HCEC 1CT (cell line): ENCODE results near the gene TMPRSS4.

Experiments
- DNase-seq: peaks from one replicate; pipeline ENCODE4 v3.0.0-alpha.2; 2017

TMPRSS4 gene, protein sequence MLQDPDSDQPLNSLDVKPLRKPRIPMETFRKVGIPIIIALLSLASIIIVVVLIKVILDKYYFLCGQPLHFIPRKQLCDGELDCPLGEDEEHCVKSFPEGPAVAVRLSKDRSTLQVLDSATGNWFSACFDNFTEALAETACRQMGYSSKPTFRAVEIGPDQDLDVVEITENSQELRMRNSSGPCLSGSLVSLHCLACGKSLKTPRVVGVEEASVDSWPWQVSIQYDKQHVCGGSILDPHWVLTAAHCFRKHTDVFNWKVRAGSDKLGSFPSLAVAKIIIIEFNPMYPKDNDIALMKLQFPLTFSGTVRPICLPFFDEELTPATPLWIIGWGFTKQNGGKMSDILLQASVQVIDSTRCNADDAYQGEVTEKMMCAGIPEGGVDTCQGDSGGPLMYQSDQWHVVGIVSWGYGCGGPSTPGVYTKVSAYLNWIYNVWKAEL

DNA sequence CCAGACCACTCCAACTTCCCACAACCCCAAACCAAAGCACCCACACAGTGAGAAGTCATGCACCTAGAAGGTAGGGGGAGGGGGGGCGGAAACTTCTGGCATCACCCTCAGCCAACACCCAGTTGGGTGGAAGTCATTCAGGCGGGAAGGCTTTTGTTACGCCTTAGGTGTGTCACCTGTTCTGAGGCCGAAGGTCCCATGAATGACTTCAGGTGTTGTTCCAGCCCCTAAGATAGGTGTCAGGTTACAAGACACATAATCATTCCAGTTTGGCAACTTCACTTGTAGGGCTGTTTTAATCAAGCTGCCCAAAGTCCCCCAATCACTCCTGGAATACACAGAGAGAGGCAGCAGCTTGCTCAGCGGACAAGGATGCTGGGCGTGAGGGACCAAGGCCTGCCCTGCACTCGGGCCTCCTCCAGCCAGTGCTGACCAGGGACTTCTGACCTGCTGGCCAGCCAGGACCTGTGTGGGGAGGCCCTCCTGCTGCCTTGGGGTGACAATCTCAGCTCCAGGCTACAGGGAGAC is at the start of gene TMPRSS4:
Gene TMPRSS4, plus strand, starts transcription at position 325 of the 528 bp plus-strand sequence. CDS start 225 bp downstream, outside the sequence.
- no peak for DNase-seq

DNA sequence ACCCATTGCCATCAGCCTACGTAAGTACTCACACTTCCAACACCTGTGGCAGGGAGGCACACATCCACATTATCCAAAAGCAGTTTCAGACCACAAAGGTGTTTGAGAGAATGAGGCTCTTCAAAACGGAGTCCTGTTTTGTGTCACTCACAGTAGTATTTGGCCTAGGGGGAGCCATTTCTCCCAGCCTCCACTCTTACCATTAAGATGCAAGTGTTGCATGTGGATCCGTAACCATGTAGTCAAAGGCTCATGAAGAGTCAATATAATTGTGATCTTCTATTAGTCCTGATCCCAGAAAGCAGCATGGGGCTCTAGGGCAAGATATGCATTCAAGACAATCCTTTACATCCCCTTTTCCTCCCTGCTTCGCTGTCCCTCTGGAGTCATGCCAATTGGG is 49.2 kb upstream of the TMPRSS4 start:
- DNase-seq = no peak

DNA sequence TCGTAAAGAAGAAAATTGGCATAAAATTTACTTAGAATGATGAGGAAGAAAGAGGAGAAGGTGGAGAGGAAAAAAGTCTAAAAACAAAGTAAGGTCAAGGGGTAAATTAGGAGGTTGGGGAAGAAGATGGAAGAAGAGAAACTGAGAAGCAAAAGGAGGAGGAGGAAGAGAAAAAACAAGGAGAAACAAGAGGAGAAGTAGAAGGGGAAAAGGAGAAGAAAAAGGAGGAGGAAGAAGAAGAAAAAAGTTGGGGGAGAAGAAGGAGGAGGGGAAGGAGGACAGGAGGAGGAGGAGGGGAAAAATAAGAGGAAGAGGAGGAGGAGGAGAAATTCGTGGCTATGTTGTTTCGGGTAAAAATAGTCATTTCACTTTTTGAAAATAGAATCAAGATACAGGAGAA is 48.3 kb upstream of the TMPRSS4 start:
- DNase-seq = no peak

DNA sequence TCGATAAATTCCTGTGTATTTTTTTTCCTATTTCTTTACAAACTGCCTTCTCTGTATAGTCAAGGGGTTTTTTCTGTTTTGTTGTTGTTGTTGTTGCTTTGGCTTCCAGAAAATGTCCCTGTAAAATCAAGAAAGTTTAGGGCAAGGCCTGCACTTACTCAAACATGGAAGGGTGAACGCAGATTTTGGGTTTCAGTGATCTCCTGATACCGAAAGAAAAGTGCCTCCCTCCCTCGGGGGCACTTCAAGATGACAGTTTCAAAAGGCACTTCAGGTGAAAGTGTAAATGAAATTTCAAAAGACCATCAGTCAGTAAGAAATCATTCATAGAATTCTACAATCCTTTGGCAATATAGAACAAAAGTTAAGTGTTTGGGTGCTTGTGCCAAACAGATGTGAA is 43.4 kb upstream of the TMPRSS4 start:
- DNase-seq = no peak

DNA sequence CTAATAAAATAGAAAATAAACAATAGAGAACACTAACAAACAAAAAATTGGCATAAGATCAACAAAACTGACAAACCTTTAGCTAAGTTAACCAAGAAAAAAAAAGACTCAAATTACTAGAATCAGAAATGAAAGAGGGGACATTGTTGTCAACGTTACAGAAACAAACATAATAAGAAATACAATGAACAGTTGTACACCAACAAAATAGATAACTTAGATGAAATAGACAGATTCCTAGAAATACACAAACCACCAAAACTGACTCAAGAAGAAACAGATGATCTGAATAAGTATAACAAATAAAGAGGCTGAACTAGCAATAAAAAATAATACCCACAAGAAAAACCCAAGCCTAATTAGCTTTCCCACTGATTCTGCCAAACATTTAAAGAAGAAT is 34.7 kb upstream of the TMPRSS4 start:
- no peak for DNase-seq

DNA sequence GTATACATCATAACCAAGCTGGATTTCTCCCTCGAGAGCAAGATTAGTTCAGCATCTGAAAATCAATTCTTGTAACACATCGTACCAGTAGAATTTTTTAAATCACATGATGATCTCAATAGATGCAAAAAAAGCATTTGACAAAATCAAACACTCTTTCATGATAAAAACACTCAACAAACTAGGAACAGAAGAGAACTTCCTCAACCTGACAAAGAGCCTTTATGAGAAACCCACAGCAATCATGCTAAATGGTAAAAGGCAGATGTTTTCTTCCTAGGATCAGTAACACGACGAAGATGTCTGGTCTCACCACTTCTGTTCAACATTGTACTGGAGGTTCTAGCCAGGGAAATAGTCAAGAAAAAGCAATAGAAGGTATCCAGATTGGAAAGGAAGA is 34.1 kb upstream of the TMPRSS4 start:
- no peak for DNase-seq

DNA sequence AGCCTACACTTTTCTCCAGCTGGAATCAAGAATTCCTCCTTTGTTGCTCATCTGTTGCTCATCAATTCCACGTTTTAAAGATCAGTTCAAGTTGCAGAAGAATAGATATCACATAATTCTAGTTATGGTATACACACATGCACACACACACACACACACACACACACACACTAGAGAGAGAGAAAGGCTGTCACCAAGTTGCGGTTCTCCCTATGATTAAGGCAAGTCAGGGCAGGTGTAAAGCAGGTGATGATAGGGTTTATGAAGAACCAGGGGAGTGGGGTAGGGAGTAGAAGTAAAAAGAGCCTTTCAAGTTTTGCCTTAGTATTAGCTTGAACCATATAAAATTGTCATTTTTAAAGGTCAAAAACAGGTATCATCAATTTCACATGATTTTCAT is 31.7 kb upstream of the TMPRSS4 start:
- no peak for DNase-seq

DNA sequence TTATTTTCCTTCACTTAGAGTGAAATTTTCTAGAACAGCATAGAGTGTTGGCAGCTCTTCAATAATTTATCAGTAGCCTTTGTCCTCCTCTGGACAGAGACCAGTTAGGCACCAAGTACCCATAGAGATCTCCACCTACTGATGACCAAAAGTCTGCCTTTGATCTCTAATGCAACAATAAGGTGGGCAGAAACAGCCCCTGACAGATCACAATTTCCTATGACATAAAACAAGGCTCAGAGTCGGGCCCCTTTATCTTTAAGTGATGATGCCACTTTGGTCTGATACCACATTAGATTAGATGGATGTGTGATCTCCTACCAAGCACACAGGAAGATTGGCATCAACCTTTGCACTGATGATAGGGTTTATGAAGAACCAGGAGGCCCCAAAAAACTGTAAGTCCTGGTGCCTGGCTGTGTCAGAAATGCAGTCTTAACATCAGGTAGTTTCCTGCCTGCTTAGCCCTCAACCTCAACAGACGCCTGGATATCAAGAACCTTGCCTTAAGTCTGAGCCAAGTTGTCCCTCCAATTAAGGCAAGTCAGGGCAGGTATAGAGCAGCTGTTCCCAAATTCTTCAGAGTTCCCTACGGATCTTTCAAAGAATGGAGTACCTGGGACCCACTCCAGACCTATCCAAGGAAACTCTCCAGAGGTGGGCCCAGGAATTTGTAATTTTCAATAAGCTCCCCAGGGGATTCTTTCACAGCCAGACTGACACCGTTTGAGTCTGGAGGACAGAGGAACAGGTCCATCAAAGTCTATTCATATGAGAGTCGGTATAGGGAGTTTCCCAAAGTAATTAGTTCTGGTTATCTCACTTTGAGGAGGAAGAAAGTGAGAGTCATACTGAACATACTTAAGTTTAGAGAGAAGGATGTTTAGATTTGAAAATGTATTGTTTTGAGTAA is 30.6 kb upstream of the TMPRSS4 start:
- DNase-seq = no peak

DNA sequence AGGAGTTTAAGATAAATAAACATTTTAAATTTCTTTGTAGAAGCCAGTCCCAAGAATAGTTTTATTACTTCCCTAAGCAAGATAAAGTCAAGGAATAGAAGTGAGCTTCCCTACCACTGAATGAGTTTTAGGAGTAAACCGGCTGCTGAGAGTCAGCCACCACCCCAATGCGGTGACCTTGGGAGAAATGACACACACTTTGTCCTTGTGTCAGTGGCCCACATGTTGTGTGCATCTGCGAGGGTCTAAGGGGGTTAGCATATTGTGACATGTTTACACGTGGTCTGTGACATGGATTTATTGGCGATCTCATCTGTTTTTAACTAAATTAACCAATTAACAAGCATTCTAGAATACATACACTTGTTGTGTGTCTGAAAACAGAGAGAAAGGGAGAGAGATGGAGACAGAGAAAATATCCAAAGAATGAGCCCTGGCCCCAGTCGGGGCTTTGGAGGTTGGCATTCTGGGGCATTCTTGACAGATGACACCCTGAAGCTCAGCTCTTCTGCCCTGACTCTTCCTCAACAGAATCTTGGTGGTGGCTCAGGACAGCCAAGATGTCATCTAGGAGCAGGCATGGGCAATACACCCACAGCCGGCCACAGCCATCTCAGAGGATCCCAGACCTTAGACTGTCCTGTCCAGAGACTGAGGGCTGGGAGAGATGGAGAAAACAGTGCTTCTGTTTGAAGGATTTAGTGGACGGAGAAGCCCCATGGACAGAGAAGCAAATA is 29.7 kb upstream of the TMPRSS4 start:
- no peak for DNase-seq

DNA sequence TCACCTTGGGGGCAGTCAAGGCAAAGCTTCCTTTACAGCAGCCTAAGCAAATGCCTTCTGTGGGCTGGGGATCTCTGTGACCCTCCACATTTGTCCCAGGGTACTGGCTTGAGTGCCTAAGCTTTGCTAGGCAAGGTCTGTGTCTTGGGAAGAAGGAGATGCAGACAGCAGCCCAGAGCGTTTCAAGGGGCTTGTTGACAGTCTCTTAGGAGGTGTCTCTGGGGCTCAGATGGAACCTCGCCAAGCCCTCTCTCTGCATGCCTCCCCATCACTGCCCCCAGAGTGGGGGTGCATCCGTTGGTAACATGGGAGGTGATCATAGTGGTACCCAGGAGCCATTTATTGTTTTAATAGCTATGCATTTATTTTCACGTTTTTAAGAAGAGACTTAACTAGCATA is 29.1 kb upstream of the TMPRSS4 start:
- no peak for DNase-seq

DNA sequence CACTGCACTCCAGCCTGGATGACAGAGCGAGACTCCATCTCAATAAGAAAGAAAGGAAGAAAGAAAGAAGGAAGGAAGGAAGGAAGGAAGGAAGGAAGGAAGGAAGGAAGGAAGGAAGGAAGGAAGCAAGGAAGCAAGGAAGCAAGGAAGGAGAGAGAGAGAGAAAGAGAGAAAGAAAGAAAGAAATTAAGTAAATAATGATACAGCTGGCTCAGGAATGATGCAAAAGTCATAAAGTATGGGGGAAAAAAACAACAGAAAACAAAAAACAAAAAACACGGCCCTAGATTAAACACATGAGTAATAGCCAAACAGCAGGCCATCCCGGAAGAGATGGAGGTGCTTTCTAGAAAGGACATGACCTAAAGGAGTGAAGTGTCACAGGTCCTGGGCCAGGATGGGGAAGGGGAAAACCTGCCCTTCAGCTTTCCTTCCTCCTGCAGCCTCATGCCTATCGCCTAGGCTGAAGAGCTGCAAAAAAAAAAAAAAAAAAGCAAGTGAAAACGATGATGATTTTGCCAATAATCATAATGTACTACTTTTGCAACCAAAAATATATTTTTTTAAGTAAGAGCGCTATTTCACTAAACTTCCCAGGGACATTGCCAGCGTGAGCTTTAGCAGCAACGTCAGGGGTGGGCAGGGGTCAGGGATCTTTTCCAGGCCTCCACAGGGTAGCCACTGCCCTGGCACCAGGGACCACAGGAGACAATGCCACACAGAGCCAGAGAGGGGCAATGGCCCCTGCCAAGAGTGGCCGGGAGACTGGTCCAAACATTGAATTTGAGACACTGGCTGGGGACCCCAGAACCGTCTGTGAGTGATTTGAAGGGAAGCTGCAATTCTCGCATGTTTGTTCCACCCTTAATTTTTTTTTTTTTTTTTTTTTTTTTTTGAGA is 28.2 kb upstream of the TMPRSS4 start:
- no peak for DNase-seq

DNA sequence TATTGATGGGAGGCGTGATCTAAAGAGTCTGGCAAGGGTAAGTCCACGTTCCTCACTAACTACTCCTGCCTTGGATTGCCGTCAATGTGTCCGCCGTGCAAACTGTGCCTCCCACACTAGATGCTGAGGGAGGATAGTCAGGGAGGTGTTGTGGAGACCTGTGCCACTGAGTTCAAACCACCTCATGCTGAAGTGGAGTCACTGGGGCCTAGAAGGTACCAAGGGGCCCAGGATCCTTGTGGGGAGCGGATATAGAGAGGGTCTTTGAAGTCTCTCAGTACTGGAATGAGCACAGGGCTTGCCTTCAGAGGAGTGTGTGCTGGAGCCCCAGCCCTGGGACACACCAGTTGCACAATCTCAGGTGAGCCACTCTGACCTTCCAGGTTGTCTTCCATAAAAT is 27.1 kb upstream of the TMPRSS4 start:
- no peak for DNase-seq

DNA sequence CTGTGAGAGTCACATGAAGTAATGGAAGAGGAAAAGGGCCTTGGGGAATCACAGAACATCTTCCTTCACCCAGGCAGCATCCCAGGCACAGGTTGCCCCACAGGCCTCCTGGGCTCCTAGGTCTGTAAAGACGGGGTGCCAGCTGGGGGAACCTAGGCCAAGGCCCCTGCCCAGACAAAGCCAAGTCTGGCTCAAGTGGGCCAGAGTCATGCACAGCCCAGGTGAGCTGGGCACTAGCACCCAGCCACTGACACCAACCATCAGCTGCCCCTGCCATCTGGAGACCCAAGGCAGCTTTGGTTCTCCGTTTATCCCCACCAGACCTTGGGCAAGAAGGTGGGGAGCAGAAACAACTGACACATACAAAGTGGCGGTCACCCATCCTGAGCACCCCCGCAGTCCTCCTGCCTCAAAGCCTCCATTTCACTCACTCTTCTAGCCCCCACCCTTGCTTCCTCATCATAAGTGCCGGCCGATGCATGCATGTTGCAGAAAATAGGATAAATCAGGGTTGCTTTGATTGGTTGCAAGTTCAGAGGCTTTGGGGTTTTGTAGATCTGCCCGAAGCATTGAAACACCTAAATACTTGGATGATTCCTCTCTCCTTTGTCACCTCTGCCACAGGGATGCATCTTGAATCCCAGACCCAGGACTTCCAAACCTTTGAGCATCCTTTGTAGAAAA is 26.5 kb upstream of the TMPRSS4 start:
- DNase-seq = no peak

DNA sequence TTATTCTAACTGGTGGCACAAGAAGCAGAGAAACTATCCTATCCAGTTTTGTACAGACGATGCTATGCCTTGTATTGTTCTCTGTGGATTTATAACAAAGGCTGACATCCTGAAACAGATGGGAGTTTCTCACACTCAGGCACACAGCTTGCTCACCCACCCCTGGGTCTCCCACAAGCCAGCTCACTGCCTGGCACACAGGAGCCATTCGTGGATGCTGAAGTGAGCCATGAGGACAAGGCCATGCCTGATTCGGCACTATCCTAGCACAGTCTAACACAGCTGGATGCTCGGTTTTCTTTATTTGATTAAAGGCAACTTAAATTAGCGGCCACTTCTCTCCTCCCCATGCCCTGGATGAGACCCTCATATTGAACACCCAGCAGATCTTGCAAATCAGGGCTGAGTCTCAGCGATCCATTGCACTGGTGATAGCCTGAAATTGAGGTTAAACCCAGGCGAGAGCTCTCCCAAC is 25.7 kb upstream of the TMPRSS4 start:
- DNase-seq = no peak

DNA sequence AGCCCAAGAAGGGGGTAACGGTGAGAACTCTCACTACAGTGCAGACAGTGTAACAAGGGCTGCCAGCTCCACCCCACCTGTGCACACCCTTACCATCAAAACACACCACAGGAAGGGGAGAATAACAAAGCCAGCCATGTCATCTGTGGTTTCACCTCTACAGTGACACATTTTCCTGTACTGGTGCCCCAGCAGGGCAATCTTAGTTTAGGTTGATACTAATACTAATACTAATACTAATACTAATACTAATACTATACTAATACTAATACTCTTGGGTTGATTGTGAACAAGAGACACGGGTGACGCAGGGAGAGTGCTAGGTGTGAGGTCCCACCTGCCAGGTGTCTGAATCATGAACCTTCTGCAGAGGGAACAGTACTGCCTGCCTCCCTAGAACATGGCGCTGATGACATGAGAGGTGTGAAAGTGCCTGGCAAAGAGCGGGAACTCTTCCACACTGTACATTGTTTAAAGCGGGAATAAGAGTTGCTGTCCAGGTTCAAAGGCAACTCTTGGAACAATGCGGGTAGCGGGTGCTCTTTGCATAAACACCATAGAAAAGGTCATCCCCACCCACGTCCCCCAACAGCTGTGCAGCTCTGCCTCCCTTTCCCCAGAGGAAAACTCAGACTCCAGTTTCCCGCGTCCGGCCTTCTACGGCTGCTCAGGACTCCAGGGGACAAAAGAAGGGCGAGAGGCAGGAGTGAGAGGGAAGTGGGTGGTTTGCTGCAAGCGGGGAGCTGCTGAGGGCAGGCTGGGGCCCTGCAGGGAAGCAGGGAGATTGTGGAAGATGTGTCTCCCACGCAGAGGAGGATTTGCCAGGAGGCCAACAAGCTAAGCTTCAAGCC is 25.0 kb upstream of the TMPRSS4 start:
- no peak for DNase-seq

DNA sequence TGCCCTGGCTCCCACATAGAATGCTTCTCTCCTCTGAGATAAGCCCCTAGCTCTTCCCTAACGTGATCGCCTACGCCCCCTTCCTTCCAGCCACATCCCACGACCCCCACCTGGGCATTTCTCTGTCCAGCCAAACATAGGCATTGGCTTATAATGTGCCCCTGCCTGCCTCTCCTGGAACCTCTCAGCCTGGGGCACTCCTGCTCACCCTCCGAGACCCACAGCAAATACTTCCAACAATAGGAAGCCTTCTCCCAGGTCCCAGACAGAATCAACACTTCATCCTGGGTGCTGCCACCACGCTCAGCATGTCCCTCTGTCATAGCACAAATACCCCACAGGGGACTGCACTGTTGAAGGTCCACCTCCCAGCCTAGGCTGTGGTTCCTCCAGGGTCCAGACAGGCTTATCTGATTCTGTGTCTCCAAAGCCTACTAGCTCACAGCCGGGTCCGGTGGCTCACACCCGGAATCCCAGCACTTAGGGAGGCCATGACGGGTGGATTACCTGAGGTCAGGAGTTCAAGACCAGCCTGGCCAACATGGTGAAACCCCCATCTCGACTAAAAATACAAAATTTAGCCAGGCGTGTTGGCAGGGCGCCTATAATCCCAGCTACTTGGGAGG is 24.2 kb upstream of the TMPRSS4 start:
- no peak for DNase-seq

DNA sequence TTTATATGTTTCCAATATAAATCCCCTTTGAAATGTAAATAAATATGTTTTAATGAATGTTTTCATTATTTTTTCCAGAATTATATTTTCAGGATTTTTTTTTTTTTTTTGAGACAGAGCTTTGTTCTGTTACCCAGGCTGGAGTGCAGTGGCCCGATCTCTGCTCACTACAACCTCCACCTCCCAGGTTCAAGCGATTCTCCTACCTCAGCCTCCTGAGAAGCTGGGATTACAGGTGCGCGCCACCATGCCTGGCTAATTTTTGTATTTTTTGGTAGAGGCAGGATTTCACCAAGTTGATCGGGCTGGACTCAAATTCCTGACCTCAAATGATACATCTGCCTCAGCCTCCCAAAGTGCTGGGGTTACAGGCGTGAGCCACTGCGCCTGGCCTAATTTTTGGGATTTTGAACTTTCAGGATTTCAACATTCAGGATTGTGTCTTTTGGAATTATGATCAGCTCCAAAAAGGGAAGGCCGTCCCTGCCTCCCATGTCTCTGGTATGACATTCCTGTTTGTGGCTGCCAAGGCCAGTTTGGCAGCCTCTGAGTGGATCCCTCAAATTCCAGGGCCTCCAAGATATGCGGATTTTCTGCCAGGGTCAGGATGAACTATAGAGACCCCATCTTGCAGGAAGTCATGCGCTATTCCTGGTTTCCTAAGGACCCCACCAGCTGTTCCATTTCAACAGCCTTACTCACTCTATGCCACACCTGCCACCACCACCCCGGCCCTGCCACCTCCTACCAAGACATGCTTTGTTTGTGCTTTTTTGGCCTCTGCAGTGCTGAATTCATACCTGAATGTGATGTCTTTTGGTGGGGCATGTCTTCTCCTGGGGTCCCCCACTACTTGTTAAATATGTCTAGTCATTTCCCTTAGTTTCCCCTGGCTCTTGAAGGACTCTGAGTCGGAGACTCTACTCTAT is 21.9 kb upstream of the TMPRSS4 start:
- no peak for DNase-seq

DNA sequence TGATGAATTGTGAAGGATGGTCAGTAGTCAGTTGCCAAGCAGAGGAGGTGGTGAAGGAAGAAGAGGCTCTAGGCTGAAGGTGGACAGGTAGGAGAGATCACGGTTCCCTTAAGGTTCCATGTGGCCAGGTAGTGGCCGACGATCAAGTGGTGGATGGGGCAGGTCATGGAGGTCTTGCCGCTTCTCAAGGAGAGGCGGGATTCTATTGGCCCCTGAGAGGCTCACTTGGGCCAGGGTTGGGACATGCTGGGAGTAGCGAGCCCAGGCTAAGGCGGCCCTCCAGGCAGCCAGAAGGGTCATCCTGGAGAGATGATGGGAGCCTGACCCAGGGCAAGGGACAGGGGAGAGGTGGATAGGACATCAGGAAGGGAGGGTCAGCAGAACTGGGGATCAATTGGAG is 20.9 kb upstream of the TMPRSS4 start:
- DNase-seq = no peak

DNA sequence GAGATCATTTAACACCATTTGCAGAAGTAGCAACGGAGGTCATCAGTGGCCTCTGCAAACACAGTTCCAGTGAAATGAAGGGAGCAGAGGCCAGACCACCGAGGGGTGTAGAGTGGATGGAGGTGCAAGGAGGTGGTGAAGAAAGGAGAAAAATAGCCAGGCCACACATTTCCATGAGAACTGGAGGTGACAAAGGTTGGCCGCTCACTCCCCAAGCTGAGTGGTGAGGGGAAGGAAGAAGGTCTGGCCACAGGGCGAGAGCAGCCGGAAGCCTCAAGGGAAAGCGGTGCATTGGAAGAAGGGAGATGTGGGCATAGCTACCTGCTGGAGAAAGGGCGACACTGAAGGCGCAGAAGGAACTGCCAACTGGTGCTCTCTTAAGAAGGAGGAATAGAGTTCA is 20.1 kb upstream of the TMPRSS4 start:
- no peak for DNase-seq
